D721Med (cell line): ENCODE data around the gene MOGAT3.

Source experiments
- DNase-seq: peaks from one replicate; pipeline ENCODE4 v3.0.0; 2011; ENCODE audit warnings: low spot score; ENCODE audit not compliant: insufficient read length
- FAIRE-seq: peaks from 2 replicates; lab custom pipeline; 2011; peaks lifted over from hg19 to GRCh38; lab: Jason Lieb, UNC
- TF ChIP-seq, protein P1 (sequence below): IDR thresholded peaks from 2 replicates; pipeline ENCODE4 v1.5.1; 2012; ENCODE audit warnings: mild to moderate bottlenecking, control low read depth; ENCODE audit not compliant: insufficient read depth; ENCODE audit errors: missing control alignments

MOGAT3 gene

DNA sequence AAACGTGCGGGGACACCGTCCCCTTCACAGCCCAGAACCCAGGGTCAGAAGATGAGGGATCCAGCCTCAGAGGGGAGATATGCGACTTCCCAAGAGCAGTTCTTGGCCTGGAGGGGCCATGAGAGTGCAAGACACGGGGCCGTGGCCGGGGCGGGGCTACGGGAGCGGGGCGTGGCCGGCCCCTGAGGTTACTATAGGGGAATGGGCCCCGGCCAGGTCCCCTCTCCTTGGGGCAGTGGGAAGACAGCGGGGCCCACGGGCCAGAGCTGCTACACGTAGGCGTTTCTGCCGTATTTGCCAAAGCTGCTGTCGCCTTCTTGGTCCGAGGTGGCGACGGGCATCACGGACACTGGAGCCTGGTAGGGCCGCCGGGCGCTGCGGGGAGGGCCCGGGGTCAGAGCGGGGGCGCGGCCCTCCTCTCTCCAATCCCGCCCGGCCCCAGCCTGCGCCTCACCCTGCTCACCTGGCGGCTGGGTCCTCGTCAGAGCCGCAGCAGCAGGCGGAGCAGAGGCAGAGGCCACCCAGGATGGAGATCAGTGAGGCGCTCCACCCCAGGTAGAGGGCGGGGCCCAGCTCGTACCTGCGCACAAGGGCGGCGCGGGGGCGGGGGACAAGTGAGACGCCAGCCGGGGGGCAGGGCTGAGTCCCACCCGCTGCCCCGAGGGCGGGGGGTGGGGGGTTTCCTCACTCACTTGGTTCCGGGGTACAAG, 31.5 kb upstream of the MOGAT3 start:
- TF ChIP-seq, protein P1, sequence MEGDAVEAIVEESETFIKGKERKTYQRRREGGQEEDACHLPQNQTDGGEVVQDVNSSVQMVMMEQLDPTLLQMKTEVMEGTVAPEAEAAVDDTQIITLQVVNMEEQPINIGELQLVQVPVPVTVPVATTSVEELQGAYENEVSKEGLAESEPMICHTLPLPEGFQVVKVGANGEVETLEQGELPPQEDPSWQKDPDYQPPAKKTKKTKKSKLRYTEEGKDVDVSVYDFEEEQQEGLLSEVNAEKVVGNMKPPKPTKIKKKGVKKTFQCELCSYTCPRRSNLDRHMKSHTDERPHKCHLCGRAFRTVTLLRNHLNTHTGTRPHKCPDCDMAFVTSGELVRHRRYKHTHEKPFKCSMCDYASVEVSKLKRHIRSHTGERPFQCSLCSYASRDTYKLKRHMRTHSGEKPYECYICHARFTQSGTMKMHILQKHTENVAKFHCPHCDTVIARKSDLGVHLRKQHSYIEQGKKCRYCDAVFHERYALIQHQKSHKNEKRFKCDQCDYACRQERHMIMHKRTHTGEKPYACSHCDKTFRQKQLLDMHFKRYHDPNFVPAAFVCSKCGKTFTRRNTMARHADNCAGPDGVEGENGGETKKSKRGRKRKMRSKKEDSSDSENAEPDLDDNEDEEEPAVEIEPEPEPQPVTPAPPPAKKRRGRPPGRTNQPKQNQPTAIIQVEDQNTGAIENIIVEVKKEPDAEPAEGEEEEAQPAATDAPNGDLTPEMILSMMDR: no peak
- FAIRE-seq (no peak), DNase-seq (no peak)

DNA sequence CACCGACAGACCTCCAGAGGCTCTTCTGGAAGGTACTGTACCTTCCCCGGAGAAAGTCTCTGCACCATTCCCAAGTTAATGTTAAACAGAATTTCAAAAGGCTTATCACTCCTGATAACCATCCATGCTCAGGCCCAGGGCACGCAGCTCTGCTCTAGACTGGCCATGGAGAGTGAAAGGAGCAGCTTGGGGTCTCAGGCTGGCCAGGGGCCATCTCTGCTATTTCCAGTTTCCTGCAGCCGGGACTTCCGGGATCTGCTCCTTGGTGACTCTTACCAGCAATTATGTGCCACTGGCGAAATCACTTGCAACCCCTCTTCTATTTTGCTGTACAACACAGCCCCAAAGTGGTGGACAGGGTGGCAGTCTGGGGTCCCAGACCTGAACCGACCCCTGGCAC, 30.8 kb upstream of the MOGAT3 start:
- no peak for DNase-seq
- no peak for FAIRE-seq

DNA sequence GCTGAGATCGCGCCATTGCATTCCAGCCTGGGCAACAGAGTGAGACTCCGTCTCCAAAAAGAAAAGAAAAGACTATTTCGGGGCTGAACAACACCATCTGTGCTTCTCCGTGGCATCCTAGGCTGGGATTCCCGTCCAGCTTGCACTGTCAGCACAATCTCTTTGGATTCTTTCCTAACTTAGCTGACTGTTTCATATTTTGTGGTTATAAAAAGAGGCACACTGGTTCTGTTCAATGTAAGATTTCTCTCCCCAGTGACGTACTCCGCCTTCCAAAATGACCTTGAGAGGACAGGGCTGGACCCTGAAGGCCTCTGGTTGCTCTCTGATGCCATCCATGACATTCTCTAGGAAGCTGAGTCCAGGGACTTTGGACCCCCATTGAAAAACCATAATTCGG, 25.9 kb upstream of the MOGAT3 start:
- TF ChIP-seq, protein P1: no peak
- FAIRE-seq: no peak

More for the DNA sequence above, 30.8 kb upstream of the MOGAT3 start:
- TF ChIP-seq, protein P1: no peak

DNA sequence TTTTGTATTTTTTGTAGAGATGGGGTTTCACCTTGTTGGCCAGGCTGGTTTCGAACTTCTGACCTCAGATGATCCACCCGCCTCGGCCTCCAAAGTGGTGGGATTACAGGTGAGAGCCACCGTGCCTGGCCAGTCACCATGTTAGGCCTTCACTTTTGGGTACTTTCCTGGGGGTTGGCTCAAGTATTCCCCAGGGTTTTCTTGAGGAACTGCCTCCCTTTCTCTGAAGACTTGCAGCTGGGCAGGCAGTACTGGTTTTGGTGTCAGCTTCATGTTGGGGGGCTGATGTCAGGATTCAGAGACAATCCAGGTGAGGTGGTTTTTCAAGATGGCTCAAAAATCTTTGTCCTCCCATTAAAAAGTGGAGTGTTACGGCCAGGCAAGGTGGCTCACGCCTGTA, 24.8 kb upstream of the MOGAT3 start:
- DNase-seq (no peak), FAIRE-seq (no peak)
- TF ChIP-seq, protein P1: no peak

More for the DNA sequence above, 25.9 kb upstream of the MOGAT3 start:
- no peak for DNase-seq

DNA sequence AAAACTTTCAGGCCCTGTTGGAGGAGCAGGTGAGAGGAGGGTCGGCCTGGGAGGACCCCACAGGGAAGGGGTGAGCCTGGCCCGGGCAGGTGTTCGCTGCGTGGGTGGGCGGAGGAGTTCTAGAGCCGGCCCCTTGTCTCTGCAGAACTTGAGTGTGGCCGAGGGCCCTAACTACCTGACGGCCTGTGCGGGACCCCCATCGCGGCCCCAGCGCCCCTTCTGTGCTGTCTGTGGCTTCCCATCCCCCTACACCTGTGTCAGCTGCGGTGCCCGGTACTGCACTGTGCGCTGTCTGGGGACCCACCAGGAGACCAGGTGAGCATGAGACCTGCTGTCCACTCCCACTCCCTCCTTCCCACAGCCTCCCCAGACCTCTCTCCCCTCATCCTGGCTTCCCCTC, 22.7 kb upstream of the MOGAT3 start:
- DNase-seq (no peak), FAIRE-seq (no peak)
- TF ChIP-seq, protein P1: no peak

DNA sequence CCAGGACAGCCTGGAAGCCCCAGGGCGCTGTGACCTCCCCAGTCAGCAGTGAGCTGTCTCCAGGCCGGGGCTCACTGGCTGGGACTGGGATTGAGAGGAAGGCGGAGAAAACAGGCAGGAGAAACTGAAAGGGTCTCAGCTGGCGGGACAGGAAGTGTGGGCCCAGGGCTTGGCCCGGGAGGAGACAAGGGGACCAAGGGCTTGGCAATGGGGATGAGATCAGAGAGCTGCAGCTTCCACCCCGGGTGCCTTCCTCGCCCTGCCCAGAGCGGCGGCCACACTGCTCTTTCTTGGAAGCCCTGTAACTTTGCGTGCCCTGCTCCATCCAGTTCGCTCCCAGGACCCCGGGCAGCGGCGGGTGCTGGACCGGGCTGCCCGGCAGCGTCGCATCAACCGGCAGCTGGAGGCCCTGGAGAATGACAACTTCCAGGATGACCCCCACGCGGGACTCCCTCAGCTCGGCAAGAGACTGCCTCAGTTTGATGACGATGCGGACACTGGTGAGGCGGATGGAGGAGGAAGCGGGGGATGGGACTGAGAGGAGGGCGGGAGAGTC, 21.5 kb upstream of the MOGAT3 start:
- TF ChIP-seq, protein P1: no peak
- DNase-seq: no peak
- no peak for FAIRE-seq

DNA sequence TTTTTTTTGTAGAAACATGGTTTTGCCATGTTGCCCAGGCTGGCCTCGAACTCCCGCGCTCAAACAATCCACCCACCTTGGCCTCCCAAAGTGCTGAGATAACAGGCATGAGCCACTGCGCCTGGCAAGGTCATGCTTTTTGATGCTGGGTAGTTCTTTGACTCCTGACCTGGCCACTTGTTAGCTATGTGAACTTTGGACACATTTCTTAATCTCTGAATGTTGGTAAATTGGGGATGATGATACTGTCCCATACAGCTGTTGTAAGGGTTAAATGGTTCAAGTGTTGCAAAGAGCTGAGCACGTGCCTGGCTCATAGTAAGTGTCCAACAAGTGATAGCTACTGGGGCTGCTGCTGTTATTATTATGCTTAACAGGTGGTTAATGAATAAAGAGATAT, 19.5 kb upstream of the MOGAT3 start:
- FAIRE-seq (no peak), DNase-seq (no peak)
- TF ChIP-seq, protein P1: no peak
